HEK293T (cell line): ENCODE data around the gene CA10.

ENCODE experiments used
- LEF1 ChIP-seq: fragments of 450-650 bp; IDR thresholded peaks from 2 replicates; pipeline ENCODE4 v1.6.1; 2017; ENCODE audit warnings: mild to moderate bottlenecking, borderline replicate concordance
- PKNOX1 ChIP-seq: fragments of 450-650 bp; IDR thresholded peaks from 2 replicates; pipeline ENCODE4 v1.6.1; 2016
- ZNF384 ChIP-seq: fragments of 450-650 bp; IDR thresholded peaks from 2 replicates; pipeline ENCODE4 v1.6.1; 2016

GRCh38 chr17:51627779-51628178 lies 530.7 kb downstream of the CA10 start:
- TF ChIP-seq LEF1 = no peak
- no peak for TF ChIP-seq PKNOX1
- no peak for TF ChIP-seq ZNF384
